HG02642 (cell line): ENCODE measurements around the gene ING4.

ENCODE experiments used
- ATAC-seq: cut with Tn5 transposase; IDR thresholded peaks from one replicate; pipeline ENCODE4 v1.9.1; 2021; ENCODE audit warnings: mild to moderate bottlenecking; ENCODE audit not compliant: unreplicated experiment, poor library complexity

The ING4 gene

GRCh38 chr12:6612652-6613014, 50.3 kb downstream of the ING4 start:
- ATAC-seq: no peak

GRCh38 chr12:6612247-6612646, 50.7 kb downstream of the ING4 start:
- ATAC-seq: no peak

GRCh38 chr12:6608592-6609281, 54.2 kb downstream of the ING4 start:
- no peak for ATAC-seq

GRCh38 chr12:6607751-6608591, 54.9 kb downstream of the ING4 start:
- no peak for ATAC-seq

- ATAC-seq: no peak
Observed at GRCh38 chr12:6606331-6607131, 56.4 kb downstream of the ING4 start.

- no peak for ATAC-seq
Observed at GRCh38 chr12:6605421-6606330, 57.2 kb downstream of the ING4 start.

GRCh38 chr12:6604259-6605029, 58.5 kb downstream of the ING4 start:
- ATAC-seq: no peak

GRCh38 chr12:6603095-6603567, 59.8 kb downstream of the ING4 start:
- no peak for ATAC-seq

- ATAC-seq: no peak
Observed at GRCh38 chr12:6602526-6602925, 60.4 kb downstream of the ING4 start.
